CD4-positive, alpha-beta T cell treated with Interleukin-6 at 100 ng/mL for 8 hours (primary cell): ENCODE data around the gene NQO1.

Source experiments
- DNase-seq: peaks from one replicate; pipeline ENCODE4 v3.0.0-alpha.2; 2020; ENCODE audit warnings: mixed read lengths, low spot score

NQO1 gene

DNA sequence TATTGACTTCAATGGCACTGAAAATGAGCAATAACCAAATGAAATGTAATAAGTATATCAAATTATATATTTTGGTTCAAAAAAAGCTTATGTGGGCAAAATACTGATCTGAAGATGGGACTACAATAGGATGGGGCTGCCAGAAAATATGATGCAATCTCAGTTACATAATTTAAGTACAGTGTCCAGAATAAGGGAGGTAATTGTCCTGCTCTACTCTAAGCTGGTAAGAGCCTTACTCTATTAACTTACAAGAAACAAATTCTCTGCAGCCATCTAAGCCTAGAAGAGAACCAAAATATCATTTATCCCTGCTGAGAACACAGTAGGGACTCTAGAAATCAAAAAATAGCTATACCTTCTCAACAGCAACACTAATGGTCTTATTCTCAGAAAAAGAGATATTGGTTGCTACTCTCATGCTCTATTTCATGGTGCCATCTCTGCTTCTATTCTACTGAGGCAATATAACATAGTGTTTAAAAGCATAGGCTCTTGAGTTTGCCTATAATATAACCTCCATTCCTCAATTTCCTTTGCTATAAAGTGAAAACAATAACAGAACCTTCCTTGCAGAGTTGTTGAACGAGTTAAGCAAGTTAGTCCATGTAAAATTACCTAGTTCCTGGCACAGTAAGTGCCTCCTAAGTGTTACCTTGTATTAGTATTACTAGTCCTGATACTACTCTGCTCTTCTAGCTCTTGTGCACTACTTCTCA, 19.9 kb downstream of the NQO1 start:
- no peak for DNase-seq

DNA sequence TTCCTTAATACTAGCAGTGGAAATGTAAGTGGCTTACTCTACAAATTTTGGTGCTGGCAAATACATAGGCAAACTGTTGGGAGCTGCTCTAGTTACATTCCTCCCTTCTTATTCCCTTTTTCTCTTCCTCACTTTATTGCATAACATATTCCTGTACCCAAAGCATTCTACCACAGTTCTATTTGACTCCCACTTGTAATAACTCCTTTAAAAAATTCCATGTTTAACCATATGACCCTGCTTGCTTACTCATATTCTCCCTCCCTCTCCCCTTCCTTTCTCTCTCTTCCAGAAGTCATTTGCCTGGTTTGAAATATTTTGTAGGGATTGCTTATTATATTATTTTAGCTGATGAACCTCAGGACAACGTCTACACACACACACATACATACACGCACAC, 22.7 kb downstream of the NQO1 start:
- DNase-seq = no peak

DNA sequence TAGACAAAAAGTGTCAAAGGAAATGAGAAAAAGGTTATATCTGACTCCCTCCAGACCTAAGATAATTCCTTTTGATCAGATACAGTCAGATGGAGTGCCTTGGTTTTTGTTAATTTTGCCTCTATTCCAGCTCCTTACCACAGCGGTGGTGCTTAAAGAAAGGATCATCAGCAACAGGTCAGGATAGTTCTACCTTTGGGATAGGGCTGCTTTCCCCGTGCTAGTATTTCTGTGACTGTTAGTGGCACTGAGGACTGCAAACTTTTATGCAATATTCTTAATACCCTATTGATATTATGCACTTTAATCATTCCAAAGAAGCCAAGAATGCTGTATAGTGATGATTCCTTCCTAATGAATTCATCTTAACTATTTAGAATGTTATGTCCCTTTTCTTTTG, 24.5 kb downstream of the NQO1 start:
- DNase-seq = no peak

DNA sequence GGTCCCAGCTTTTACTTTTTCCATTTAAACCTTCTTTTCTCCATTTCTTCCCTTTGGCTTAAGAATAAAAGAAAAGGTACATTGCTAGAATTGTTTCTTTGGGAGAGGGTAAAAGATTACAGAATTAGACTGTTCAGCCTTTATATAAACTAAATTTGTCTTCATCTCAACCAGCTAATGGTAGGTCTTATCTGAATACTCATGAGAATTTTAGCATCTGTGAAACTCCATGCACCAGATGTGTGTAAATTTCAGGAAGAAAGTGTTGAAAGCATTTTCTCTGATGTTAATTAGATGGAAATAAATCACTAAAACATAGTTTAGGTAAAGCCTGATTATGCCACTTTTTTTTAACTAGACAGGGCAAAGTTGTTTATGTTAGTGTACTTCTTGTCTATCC, 24.9 kb downstream of the NQO1 start:
- DNase-seq = no peak

DNA sequence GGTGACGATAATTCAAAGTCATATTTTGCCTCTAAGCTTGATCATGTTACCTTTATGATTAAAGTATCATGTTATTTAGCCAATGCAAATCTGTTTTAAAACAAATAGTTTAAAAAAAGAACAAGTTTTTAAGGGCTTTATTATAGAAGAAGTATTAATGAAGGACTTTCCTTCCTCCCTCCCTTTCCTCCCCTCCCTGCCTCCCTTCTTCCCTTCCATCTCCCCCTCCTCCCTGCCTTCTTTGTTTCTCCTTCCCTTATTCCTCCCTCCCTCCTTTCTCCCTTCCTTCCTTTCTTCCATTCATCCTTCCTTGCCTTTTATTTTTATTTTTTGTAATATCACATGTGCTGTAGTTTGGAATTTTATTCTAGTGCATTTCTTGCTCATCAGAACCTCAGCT, 26.4 kb downstream of the NQO1 start:
- DNase-seq = no peak

DNA sequence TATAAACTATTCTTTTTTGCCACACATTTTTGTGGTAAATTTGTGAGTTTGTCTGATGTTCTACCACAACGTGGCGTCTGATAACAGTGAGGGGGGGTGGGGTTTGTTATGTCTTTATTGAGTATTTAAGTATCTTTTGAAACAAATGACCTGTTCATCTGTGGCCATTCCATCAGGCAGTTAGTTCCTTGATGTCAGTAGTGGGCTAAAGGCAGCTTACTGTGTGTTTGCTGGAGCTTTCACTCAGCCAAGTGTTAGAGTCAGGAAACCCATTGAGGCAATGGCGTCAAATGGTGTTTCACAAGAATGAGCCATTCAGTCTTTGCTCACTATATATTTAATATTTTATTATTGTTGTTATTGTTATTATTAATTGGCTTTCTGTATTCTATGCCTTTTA, 28.0 kb downstream of the NQO1 start:
- no peak for DNase-seq

DNA sequence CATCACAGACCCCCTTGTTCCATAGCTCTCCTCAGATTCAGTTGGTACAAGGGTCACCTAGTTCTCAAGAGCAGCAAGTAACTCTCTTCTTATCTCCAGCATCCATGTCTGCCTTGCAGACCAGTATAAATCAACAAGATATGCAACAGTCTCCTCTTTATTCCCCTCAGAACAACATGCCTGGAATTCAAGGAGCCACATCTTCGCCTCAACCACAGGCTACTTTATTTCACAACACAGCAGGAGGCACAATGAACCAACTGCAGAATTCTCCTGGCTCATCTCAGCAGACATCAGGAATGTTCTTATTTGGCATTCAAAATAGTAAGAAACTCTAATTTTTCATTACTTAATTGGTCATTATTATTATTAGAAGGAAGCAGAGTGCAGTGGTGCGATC, 32.4 kb downstream of the NQO1 start:
- no peak for DNase-seq

DNA sequence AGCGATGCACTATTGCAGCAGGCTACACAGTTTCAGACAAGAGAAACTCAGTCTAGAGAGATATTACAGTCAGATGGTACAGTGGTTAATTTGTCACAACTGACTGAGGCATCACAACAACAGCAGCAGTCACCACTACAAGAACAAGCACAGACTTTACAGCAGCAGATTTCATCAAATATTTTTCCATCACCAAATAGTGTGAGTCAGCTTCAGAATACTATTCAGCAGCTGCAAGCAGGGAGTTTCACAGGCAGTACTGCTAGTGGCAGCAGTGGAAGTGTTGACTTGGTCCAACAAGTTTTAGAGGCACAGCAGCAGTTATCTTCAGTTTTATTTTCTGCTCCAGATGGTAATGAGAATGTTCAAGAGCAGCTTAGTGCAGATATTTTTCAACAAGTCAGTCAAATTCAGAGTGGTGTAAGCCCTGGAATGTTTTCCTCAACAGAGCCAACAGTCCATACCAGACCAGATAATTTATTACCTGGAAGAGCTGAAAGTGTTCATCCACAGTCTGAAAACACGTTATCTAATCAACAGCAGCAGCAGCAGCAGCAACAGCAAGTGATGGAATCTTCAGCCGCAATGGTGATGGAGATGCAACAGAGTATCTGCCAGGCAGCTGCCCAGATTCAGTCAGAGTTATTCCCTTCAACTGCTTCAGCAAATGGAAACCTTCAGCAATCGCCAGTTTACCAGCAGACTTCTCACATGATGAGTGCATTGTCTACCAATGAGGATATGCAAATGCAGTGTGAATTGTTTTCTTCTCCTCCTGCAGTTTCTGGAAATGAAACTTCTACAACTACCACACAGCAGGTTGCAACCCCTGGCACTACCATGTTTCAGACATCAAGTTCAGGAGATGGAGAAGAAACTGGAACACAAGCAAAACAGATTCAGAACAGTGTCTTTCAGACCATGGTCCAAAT, 34.1 kb downstream of the NQO1 start:
- DNase-seq = no peak

DNA sequence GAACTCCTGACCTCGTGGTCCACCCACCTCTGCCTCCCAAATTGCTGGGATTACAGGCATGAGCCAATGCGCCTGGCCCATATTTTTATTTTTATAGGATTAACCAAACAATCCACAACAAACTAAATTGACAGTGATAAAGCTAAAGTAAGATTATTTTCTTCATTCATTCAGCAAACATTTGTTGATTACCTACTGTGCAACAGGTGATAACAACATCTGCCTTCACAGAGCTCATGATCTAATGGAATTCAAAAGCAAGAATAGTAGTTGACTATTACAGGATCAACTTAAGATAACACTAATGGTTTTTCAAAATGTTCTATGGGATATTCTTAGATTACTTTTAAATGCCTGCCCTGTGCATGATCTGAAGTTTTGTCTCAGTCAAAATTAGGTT, 37.8 kb downstream of the NQO1 start:
- DNase-seq = no peak

DNA sequence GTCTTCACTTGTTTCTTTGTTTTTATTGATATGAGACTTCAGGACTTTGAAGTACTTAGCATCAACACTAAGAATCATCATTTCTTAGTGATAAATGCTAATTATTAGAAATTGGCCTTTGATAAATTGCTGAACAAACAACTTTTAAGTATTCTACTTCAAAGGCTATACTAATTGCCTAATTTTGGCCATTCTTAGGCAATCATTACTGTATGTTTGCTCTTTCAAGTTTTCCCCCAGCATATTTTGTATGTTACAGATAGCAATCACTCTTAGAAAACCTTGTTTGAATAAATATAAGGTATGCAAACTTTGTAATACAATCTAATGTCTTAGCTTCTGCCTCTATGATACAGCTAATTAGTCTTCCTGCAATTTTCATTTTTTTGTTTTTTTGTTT, 46.0 kb downstream of the NQO1 start:
- no peak for DNase-seq

DNA sequence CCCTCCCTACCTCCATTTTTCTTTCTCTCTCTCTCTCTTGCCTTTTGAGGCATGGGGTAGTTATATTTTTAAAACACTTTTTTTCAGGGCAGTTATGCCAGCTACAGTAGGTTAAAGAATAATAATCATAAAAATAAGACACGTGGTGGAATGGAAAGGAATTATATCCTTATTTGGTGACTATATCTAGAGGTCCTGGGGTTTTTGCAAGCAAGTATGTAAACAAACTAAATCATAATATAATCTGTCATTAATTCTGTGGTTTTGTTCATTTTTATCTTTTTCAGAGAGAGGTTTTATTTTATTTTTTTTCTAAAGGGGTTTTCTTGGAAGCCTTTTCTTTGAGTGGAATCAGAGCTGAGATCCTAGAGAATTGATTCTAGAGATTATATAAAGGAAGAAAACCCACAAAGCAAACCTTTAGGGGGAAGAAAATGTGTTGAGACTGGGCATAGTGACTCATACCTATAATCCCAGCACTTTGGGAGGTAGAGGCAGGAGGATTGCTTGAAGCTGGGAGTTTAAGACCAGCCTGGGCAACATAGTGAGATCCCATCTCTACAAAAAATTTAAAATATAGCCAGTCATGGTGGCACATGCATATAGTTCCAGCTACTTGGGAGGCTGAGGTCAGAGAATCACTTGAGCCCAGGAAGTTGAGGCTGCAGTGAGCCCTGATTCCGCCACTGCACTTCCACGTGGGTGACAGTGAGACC, 53.2 kb downstream of the NQO1 start:
- no peak for DNase-seq

DNA sequence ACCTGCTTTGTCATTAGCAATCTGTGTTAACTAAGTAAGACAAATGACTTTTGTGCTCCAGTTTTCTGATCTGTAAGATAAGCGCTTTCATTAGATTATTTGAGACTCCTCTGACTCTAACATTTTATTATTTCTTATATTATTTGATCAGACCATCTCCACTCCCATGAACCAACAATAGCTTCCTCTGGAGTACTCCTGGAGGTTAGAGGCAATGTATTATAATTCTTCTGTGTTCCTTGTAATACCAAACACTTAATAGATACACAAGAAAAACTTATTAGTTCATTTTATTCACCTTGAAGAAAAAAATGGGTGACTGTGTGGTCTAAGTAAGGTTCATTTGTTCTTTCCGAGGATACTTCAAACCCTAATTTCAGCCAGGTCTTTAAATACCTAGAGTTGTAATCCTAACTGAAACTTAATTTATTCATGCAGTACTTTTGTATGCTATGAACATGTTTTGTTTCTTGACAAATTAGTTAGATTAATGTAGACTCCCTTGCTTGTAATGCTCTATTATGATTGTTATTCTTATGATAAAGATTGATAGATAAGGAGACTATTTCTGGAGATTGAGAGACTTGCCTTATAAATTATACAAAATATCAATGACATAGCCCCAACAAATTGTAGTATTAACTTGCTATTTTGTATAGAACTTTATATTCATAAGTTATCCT, 53.9 kb downstream of the NQO1 start:
- DNase-seq = no peak

DNA sequence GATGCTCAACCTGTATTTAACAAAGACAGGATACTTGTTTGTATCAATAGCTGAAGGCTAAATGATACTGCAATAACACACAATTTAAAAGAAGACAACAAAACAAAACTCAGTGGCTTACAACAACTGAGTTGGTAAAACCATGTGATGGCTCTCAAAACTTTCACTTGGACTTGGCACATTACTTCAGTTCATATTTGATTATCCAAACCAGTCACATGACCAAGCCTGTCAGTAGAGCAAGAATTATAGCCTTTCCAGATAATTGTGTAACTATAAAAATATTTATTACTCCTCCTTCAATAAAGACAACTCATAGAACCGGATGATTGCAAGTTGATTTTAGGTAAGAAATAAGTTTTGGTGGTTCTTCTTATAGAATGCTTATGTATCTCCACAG, 56.8 kb downstream of the NQO1 start:
- no peak for DNase-seq

DNA sequence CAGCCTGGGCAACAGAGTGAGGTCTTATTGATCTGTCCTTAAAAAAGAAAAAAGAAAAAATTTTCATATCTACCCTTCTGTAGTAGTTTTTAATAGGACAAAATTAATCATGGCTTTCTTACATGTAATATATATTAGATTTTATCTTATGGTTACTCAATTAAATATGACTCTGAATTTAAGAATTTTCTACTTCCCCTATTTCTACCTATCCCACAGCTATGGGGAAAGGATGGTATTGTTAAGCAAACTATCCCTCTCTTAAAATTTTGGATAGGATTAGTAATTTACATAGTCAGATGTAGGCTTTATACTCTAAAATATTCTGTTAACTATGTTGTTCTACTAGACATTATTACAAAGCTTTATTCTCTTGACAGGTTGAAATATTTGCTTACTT, 62.5 kb downstream of the NQO1 start:
- DNase-seq = no peak

DNA sequence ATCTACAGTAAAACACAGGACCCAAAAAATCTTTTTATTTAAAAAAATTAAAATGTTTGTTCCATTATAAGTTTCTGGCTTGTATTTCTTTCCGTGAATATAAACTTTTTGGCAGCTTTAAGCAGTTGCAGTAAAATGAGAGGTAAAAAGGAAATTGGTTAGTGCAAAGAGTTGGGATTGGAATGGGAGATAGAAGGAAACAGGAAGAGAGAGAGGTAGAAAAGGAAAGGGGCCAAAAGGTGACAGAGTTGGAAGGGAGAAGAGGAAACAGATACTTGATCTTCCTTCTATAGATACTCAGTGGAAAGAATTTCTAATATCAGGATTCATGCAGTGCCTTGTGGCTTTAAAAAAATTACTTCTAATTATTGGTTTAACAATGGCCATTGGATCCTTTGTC, 63.5 kb downstream of the NQO1 start:
- no peak for DNase-seq

DNA sequence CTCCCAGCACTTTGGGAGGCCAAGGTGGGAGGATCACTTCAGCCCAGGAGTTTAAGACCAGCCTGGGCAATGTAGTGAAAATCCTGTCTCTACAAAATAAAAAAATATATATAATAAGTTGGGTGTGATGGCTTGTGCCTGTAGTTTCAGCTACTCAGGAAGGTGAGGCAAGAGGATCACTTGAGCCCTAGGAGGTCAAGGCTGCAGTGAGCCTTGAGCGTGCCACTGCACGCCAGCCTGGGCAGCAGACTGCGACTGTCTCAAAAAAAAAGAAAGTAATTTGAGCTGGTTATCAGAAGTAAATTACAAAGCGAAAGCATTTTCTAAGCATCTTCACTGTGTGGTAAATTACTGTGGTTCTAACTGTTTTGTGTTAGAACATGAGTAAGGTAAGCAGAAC, 66.2 kb downstream of the NQO1 start:
- no peak for DNase-seq
